Activated effector memory CD4-positive, alpha-beta T cell treated with anti-CD3 and anti-CD28 coated beads, Interleukin-2, amount 50 U/mL, for 16 hours (primary cell): Measurements from ENCODE around the gene SCARB1.
A peak's percentile ranks its signal among the peaks of the same experiment; 100 is the strongest.
"Not testable (repeated sequence)": the region's sequence is repeated elsewhere in the genome, so short reads cannot be mapped to it uniquely, and the experiment has no call there.

Source experiments
- DNase-seq: peaks from one replicate; pipeline ENCODE4 v3.0.0-alpha.2; 2020

SCARB1 gene

DNA sequence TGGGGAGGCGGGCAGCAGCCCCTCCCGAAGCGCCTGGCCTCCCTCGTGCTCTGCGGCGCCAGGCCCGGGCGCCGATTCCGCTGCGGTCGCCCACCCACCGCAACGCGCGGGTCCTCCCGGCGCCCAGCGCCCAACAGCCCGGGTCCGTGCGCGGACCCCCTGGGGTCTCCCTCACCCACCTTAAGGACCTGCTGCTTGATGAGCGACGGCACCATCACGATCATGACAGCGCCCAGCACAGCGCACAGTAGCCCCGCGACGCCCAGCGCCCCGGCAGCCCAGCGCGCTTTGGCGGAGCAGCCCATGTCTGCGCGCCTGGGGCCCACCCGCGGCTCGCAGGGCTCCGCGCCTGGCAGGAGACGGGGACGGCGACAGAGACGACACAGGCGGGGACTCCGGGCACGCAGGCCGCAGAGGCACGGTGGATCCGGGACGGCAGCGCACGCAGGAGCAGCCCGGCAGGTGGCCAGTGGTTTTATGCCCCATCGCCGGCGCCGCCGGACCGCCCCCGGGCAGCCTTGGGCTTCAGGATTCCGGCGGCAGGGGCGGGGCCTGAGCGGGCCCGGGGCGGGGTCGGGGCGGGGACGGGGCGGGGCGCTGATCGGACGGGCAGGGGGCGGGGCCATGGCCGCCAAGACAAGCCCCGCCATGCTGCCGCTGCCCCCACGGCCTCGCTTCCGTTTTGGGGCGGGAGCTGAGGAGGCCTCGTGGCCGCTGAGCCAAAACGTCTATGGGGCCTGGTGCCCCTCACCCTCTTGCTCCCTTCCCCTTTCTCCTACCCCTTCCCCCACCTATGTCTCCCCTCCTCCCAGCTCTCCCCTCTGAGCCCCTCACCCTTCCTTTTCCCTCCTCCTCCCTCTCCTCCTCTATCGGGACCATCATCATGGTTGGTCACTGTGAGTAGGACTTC is at the start of gene SCARB1:
Gene SCARB1, minus strand, starts transcription at position 449 of the 910 bp plus-strand sequence. Its CDS starts 144 bp downstream, at position 305.
- DNase-seq: peak; percentile 91

- not testable (repeated sequence) for DNase-seq
Measured at GRCh38 chr12:124912529-124913287, 49.0 kb upstream of the SCARB1 start.

DNA sequence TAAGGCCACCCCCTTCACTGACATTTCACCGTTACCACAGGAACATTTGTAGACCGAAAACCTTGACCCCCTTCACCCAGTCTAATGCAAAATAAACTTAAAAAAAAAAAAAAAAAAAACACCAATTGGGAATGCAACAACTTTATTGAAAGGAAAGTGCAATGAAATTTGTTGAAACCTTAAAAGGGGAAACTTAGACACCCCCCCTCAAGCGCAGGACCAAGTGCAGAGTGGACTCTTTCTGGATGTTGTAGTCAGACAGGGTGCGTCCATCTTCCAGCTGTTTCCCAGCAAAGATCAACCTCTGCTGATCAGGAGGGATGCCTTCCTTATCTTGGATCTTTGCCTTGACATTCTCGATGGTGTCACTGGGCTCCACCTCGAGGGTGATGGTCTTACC is 47.9 kb upstream of the SCARB1 start:
- not testable (repeated sequence) for DNase-seq

- no peak for DNase-seq
Measured at GRCh38 chr12:124910561-124911478, 47.2 kb upstream of the SCARB1 start.

DNA sequence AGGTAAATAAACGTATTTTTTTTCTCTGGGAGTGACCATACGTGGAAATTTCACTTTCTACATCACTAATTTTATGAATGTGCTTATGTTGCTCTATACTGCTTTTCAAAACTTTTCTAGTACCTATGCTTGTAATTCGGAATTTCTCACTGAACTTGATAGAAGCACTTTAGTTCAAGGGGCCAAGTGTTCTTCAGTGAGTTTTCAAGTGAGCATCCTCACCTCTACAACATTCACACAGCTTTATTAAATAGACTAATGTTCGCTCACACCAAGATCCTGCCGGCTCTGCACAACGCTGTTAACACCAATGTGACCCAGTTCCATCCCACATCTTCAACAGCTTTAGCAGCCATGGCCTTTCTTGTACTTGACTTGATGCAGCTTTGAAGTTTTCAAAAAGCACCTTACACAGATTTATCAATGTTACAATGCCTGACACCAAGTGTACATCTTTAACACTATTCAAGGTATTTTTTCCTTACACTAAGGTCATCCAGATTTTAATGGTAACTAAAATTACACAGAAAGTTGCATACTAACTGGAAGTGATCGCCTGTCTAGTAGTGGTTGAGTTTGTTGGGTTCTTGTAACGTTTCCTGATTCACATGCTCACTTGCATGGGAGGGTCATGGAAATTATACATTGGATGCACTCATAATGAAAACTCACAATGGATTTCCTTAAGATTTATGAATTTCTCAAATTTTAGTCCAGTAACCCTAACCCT is 46.3 kb upstream of the SCARB1 start:
- no peak for DNase-seq

DNA sequence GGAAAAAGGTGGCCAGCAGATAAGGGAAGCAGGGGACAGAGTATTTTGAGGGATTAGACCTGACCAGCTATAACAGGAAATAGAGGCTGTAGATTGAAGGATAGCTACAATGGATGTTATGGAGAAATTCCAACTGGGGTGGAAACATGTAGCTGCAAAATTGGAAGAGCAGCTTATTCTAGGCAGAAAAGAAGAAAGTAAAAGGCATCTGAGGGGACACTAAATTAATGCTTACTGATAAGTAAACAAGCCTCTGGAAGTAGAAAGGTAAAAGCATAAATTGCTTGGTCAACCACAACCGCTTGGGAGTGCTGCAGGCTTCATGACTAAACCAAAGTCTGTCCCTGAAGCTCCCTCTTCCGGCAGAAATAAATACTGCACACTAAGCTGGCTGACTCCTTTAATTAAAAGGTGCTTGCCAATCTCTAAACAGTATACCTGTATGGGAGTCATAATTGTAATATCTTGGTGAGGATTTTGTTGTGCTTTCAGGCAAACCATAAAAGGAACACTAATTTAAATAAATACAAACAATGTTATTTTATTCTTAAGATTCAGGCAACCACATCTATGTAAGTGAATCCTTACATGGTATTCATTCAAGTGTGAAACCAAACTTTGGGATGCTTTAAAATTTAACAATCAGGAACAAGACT is 43.1 kb upstream of the SCARB1 start:
- peak; percentile 92 for DNase-seq

DNA sequence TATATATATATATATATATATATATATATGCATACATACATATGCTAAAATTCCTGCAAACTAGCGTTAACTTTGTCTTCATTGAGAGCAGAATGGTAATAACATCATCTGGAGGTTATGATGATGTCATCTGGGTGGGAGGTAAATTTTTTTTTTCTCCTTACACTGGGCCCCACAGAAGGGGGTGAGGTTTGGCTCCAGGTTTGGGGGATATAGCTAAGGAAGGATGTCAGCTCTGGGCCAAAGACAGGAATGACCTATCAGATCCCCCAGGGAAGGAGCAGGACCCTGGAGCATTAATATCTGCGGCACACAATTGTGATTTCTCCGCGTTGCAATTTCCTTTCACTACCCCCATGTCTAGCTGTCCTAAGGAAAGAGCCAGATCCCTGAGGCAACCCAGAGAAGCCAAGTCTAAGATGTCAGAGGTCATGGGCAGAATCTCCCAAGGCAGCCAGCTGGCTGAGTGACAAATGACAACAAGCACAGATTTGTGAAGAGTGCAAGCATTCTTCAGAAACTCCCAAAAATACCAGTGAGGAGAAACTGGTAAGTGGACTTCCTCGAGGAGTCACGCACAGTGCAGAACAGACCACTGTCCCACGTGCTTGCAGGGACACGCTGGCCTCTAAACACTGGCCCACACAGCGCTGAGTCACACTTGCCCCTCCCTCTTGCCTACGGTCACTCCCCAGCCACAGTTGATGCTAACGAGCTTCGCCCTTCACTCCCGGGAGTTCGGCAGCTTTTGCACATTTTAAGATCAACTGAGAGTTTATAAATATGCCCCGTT is 40.8 kb upstream of the SCARB1 start:
- no peak for DNase-seq

DNA sequence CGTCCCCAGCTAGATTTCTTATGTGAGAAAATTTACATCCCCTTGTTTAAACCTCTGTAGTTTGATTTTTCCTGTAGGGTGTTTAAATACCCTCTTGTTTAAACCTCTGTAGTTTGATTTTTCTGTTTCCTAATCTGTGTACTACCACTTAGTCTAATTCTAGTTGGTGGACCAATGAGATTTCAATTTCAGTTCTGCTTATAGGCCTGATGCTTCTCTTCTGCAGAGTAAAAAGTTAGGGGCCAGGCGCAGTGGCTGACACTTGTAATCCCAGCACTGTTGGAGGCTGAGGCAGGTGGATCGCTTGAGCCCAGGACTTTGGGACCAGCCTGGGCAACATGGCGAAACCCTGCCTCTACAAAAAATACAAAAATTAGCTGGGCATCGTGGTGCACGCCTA is 39.3 kb upstream of the SCARB1 start:
- no peak for DNase-seq

- no peak for DNase-seq
Measured at GRCh38 chr12:124901003-124901402, 37.3 kb upstream of the SCARB1 start.

DNA sequence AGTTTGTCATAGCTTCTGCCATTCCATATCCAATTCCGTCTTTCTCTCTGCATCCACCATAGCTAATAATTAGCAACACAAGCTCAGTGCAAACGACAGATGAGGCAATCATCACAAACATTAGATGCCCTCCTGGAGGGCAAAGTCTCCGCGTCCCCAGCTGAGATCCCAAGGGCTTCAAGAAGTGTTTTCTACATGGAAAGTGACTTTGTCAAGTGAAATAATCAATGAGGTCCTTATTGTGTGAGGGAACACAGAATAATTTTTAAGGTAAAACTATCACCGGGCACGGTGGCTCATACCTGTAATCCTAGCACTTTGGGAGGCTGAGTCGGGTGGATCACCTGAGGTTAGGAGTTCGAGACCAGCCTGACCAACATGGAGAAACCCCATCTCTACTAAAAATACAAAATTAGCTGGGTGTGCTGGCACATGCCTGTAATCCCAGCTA is 36.7 kb upstream of the SCARB1 start:
- not testable (repeated sequence) for DNase-seq

DNA sequence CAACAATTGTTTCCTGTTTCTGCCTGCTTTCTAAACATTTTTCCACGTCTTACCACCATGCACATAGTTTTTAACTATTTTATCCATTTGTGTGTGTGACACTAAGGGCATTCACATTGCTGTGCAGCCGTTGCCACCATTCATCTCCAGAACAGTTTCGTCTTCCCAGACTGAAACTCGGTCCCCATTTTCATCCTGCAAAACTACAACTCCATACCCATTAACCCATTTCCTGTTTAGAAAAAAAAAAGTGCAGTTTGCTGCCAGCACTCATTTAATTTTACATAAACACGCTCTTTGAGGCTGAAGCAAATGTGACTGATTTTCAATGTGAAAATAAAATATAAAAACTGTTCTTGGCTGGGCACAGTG is 35.2 kb upstream of the SCARB1 start:
- no peak for DNase-seq

GRCh38 chr12:124898200-124898922 is 34.7 kb upstream of the SCARB1 start:
- DNase-seq: peak; percentile 85

- DNase-seq: no peak
Measured at GRCh38 chr12:124896461-124896860, 32.8 kb upstream of the SCARB1 start.

DNA sequence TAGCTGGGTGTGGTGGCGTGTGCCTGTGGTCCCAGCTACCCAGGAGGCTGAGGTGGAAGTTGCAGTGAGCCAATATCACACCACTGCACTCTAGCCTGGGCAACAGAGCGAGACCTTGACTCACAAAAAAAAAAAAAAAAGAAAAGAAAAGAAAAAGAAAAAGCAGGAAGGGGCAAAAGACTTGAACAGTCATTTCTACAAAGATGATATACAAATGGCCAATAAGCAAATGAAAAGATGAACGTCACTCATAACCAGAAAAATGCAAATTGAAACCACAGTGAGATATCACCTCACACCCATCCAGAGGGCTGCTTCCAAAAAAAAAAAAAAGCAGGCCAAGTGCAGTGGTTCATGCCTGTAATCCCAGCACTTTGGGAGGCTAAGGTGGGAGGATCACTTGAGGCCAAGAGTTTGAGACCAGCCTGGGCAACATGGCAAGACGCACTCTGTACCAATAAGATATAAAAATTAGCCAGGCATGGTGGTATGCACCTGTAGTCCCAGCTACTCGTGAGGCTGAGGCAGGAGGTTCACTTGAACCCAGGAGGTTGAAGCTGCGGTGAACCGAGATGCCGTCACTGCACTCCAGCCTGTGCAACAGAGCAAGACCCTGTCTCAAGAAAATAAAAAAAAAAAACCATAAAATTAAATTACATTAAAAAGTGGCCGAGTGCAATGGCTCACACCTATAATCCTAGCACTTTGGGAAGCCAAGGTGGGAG is 30.3 kb upstream of the SCARB1 start:
- no peak for DNase-seq

DNA sequence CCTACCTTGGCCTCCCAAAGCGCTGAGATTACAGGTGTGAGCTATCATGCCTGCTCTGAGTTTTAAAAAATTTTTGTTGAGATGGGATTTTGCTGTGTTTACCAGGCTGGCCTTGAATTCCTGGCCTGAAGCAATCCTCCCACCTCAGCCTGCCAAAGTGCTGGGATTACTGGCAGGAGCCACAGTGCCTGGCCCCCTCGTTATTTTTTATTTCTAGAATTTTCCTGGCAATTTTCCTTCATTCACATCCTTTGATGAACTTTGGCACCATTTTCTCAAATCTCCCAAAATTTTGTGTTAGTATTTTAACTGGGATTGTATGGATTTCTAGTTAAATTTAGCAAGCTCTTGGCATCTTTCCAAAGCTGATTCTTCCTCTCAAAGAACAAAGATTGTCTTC is 24.6 kb upstream of the SCARB1 start:
- no peak for DNase-seq

DNA sequence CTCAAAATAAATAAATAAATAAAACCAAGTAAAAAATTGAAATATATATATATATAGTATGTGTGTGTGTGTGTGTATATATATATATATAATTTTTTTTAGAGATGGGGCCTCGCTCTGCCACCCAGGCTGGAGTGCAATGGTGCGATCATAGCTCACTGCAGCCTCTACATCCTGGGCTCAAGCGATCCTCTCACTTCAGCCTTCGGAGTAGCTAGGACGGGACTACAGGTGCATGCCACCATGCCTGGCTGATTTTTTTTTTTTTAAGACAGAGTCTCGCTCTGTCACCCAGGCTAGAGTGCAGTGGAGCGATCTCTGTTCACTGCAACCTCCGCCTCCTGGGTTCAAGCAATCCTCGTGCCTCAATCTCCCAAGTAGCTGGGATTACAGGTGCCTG is 24.1 kb upstream of the SCARB1 start:
- not testable (repeated sequence) for DNase-seq

GRCh38 chr12:124884587-124885438 is 21.1 kb upstream of the SCARB1 start:
- DNase-seq: no peak
